ENCODE results near the gene PDIA3. TPM values are rescaled to one million over a fixed set of nuclear protein-coding genes. Genes with fewer than 3 reads are reported as not detected.

The PDIA3 gene
- total RNA-seq, 2 experiments from 2014 or later, result 82.1 to 293 TPM

- peaks cover 28% of the 10 kb centered on the region for H4K20me1 ChIP-seq (ENCODE audit: insufficient read depth, low read length)
- peaks cover 52% of the 10 kb centered on the region for H3K79me2 ChIP-seq (ENCODE audit: insufficient read depth, low read depth, low read length)
- no peaks in the 10 kb centered on the region for H3K9me3 ChIP-seq (ENCODE audit: low read length)
- CTCF ChIA-PET (ENCODE audit: unreplicated experiment), result interaction anchor here (0.6 to 1.4 kb wide), 4 partner anchors 13 to 51 kb away, joined by 3 to 5 read pairs (median 4); no protein-coding TSS in a partner anchor
- POLR2A ChIA-PET, result interaction anchor here (0.6 to 7.0 kb wide), 14 partner anchors 12 to 992 kb away, joined by 4 to 98 read pairs (median 10); partner anchors contain the start of genes HYPK, MFAP1, PDIA3 and SERF2
- H2AFZ ChIP-seq (ENCODE audit: low read length), result peak within 1 kb of the TSS; percentile 15; the same call in 1 of the 2 replicates
- intact Hi-C loops (cut with micrococcal nuclease; ENCODE audit: unreplicated experiment), result loop anchor here (1.0 to 2.0 kb wide), 4 partner anchors 13 to 52 kb away; no protein-coding TSS in a partner anchor
- peak within 1 kb of the TSS; percentile 79 for H3K4me3 ChIP-seq (ENCODE audit: low read depth, low read length, poor library complexity, severe bottlenecking)
- peaks cover 48% of the 10 kb centered on the region for H3K36me3 ChIP-seq (ENCODE audit: insufficient read depth, low read length)
- DNase-seq (ENCODE audit: low spot score), result peak; percentile 89
- H3K4me1 ChIP-seq (ENCODE audit: insufficient read depth, low read length, poor library complexity, severe bottlenecking), result peaks cover 66% of the 10 kb centered on the region
- TF ChIP-seq CTCF (conservative IDR thresholded peaks at IDR 0.05; ENCODE audit: low read length) (no peak), EZH2phosphoT487 (IDR thresholded peaks at IDR 0.05; ENCODE audit: borderline replicate concordance, low read depth, low read length) (no peak)
- H3K27ac ChIP-seq (ENCODE audit: low read depth, low read length, poor library complexity, severe bottlenecking), result peak within 1 kb of the TSS; percentile 91
- peak within 1 kb of the TSS; percentile 85 for H3K4me2 ChIP-seq (ENCODE audit: low read length)
- H3K9me2 ChIP-seq (ENCODE audit: insufficient read depth, low read length), result no peaks in the 10 kb centered on the region
- BruUV-seq (replicated peaks), result no TSS peak
These were observed 30.6 kb downstream of the PDIA3 start, which contains the start of gene ELL3 for GRCh38 chr15:43776718-43777266. Gene ELL3, minus strand, starts transcription at chr15:43776966. Its CDS starts 65 bp downstream, at chr15:43776901.

- POLR2A ChIA-PET, result interaction anchor here (0.7 to 7.0 kb wide), 14 partner anchors 12 to 751 kb away, joined by 3 to 98 read pairs (median 10); partner anchors contain the start of genes HYPK, MFAP1, PDIA3 and SERF2
- CTCF ChIA-PET (ENCODE audit: unreplicated experiment), result interaction anchor here (0.6 to 1.4 kb wide), 5 partner anchors 9 to 51 kb away, joined by 3 to 5 read pairs (median 4); no protein-coding TSS in a partner anchor
- peaks cover 43% of the 10 kb centered on the region for H3K36me3 ChIP-seq (ENCODE audit: insufficient read depth, low read length)
- H3K27ac ChIP-seq (ENCODE audit: low read depth, low read length, poor library complexity, severe bottlenecking), result peak overlapping the region; percentile 91
- DNase-seq (ENCODE audit: low spot score), result peak; percentile 87
- no peaks in the 10 kb centered on the region for H3K9me2 ChIP-seq (ENCODE audit: insufficient read depth, low read length)
- TF ChIP-seq EZH2phosphoT487 (IDR thresholded peaks at IDR 0.05; ENCODE audit: borderline replicate concordance, low read depth, low read length) (no peak), CTCF (conservative IDR thresholded peaks at IDR 0.05; ENCODE audit: low read length) (peak; percentile 89)
- H3K79me2 ChIP-seq (ENCODE audit: insufficient read depth, low read depth, low read length), result peaks cover 49% of the 10 kb centered on the region
- intact Hi-C loops (cut with micrococcal nuclease; ENCODE audit: unreplicated experiment), result loop anchor here (1.0 to 2.0 kb wide), 3 partner anchors 12 to 46 kb away; no protein-coding TSS in a partner anchor
- peak overlapping the region; percentile 76 for H3K4me2 ChIP-seq (ENCODE audit: low read length)
- H3K4me3 ChIP-seq (ENCODE audit: low read depth, low read length, poor library complexity, severe bottlenecking), result peak overlapping the region; percentile 79
- H3K4me1 ChIP-seq (ENCODE audit: insufficient read depth, low read length, poor library complexity, severe bottlenecking), result peaks cover 66% of the 10 kb centered on the region
- H2AFZ ChIP-seq (ENCODE audit: low read length), result peak overlapping the region; percentile 15; the same call in 1 of the 2 replicates
- H4K20me1 ChIP-seq (ENCODE audit: insufficient read depth, low read length), result peaks cover 22% of the 10 kb centered on the region
- TSS peak; percentile 72 for BruUV-seq (replicated peaks)
- H3K9me3 ChIP-seq (ENCODE audit: low read length), result no peaks in the 10 kb centered on the region
These were observed 31.2 kb downstream of the PDIA3 start for GRCh38 chr15:43777267-43777914.

Measured in OCI-LY7 (cell line).